GM23338 (cell line): ENCODE results near the gene ENTHD1. TPM values are rescaled to one million over a fixed set of nuclear protein-coding genes. Genes with fewer than 3 reads are reported as not detected.

ENCODE experiments used
- ATAC-seq: fragments of 200-7000 bp; cut with Tn5 transposase; 3 replicates; pipeline ENCODE4 v1.9.1; 2020
- DNase-seq: peaks from one replicate; pipeline ENCODE4 v3.0.0-alpha.2; 2015; ENCODE audit warnings: low spot score
- H2AFZ ChIP-seq: fragments of 200-600 bp; sonication (generic); 2 replicates; pipeline ENCODE4 v1.8.0; 2016; ENCODE audit warnings: antibody characterized with exemption, mild to moderate bottlenecking, moderate library complexity
- H3F3A ChIP-seq: fragments of 200-600 bp; sonication (generic); replicated peaks from 2 replicates; pipeline ENCODE4 v1.8.0; 2017; ENCODE audit warnings: antibody characterized with exemption, mixed run types, low read depth
- H3K27ac ChIP-seq: fragments of 200-600 bp; sonication (generic); 2 replicates; pipeline ENCODE4 v1.6.1; 2016; ENCODE audit warnings: low read depth
- H3K27me3 ChIP-seq: fragments of 200-600 bp; sonication (generic); 2 replicates; pipeline ENCODE4 v1.8.0; 2016; ENCODE audit warnings: mild to moderate bottlenecking, mixed run types, moderate library complexity; ENCODE audit not compliant: insufficient read depth
- H3K36me3 ChIP-seq: fragments of 200-600 bp; sonication (generic); 2 replicates; pipeline ENCODE4 v1.8.0; 2016; ENCODE audit warnings: mild to moderate bottlenecking; ENCODE audit not compliant: insufficient read depth
- H3K4me1 ChIP-seq: fragments of 200-600 bp; sonication (generic); 2 replicates; pipeline ENCODE4 v1.8.0; 2016; ENCODE audit warnings: mild to moderate bottlenecking, moderate library complexity; ENCODE audit not compliant: insufficient read depth
- H3K4me2 ChIP-seq: fragments of 200-600 bp; sonication (generic); 2 replicates; pipeline ENCODE4 v1.7.1; 2017; ENCODE audit warnings: mixed run types
- H3K4me3 ChIP-seq: fragments of 200-600 bp; sonication (generic); 2 replicates; pipeline ENCODE4 v1.6.1; 2016; ENCODE audit warnings: mixed run types
- H3K79me2 ChIP-seq: fragments of 200-600 bp; sonication (generic); replicated peaks from 2 replicates; pipeline ENCODE4 v1.8.0; 2017; ENCODE audit warnings: mild to moderate bottlenecking; ENCODE audit not compliant: insufficient read depth
- H3K9me2 ChIP-seq: fragments of 200-600 bp; sonication (generic); 2 replicates; pipeline ENCODE4 v1.8.0; 2017; ENCODE audit not compliant: insufficient read depth
- H4K20me1 ChIP-seq: fragments of 200-600 bp; sonication (generic); replicated peaks from 2 replicates; pipeline ENCODE4 v1.8.0; 2017; ENCODE audit warnings: mild to moderate bottlenecking; ENCODE audit not compliant: insufficient read depth
- H3K27ac Mint-ChIP-seq: 2 replicates; pipeline ENCODE4 v1.8.0; 2020; ENCODE audit warnings: inconsistent platforms, mild to moderate bottlenecking, moderate library complexity, mixed read lengths
- H3K27me3 Mint-ChIP-seq: 3 replicates; pipeline ENCODE4 v1.8.0; 2022; ENCODE audit warnings: low read depth, mild to moderate bottlenecking, moderate library complexity, mixed read lengths, inconsistent platforms; ENCODE audit not compliant: insufficient read depth, poor library complexity
- H3K36me3 Mint-ChIP-seq: 3 replicates; pipeline ENCODE4 v1.8.0; 2021; ENCODE audit warnings: low read depth, mild to moderate bottlenecking, inconsistent platforms, moderate library complexity, mixed read lengths
- H3K4me1 Mint-ChIP-seq: 3 replicates; pipeline ENCODE4 v1.8.0; 2020; ENCODE audit warnings: mild to moderate bottlenecking, inconsistent platforms, mixed read lengths
- H3K4me3 Mint-ChIP-seq: 3 replicates; pipeline ENCODE4 v1.8.0; 2021; ENCODE audit warnings: moderate library complexity, mild to moderate bottlenecking, inconsistent platforms, mixed read lengths
- H3K9me3 Mint-ChIP-seq: 3 replicates; pipeline ENCODE4 v1.8.0; 2020; ENCODE audit warnings: moderate library complexity, mild to moderate bottlenecking, inconsistent platforms, mixed read lengths
- CREB1 ChIP-seq: fragments of 250-450 bp; sonication (Bioruptor Pico); IDR thresholded peaks from 2 replicates; pipeline ENCODE4 v1.5.0; 2020; ENCODE audit warnings: low read depth, mild to moderate bottlenecking, moderate library complexity
- CTCF ChIP-seq, 2 experiments: fragments of 200-600 bp in 1 of 2; sonication (generic) in 1 of 2; conservative IDR thresholded peaks; 2 replicates each; pipeline versions ENCODE4 v1.5.1 to v1.6.1; 2016 to 2017; ENCODE audit warnings: antibody characterized with exemption in 2 of 2, low read depth in 2 of 2, mild to moderate bottlenecking in 2 of 2, moderate library complexity in 1 of 2
- EZH2 ChIP-seq: fragments of 200-600 bp; sonication (generic); IDR thresholded peaks from one replicate; pipeline ENCODE4 v1.8.0; 2017; ENCODE audit warnings: antibody characterized with exemption, mild to moderate bottlenecking, low read depth; ENCODE audit not compliant: unreplicated experiment
- EZH2phosphoT487 ChIP-seq: fragments of 200-600 bp; sonication (generic); IDR thresholded peaks from one replicate; pipeline ENCODE4 v1.8.1; 2018; ENCODE audit warnings: antibody characterized with exemption; ENCODE audit not compliant: unreplicated experiment
- POLR2AphosphoS5 ChIP-seq: IDR thresholded peaks from 2 replicates; pipeline ENCODE4 v1.6.1; 2016; ENCODE audit warnings: antibody characterized with exemption, low read depth
- REST ChIP-seq: IDR thresholded peaks from one replicate; pipeline ENCODE4 v1.6.1; 2018; ENCODE audit warnings: antibody characterized with exemption; ENCODE audit not compliant: unreplicated experiment
- ZNF114 ChIP-seq: fragments of 250-450 bp; sonication (Bioruptor Pico); IDR thresholded peaks from 2 replicates; pipeline ENCODE4 v1.5.0; 2020; ENCODE audit warnings: mild to moderate bottlenecking, moderate library complexity
- ZNF462 ChIP-seq: fragments of 250-450 bp; sonication (Bioruptor Pico); IDR thresholded peaks from 2 replicates; pipeline ENCODE4 v1.5.0; 2020; ENCODE audit warnings: mild to moderate bottlenecking, moderate library complexity
- polyA plus RNA-seq: library from polyadenylated mRNA; unstranded; fragments of >200 nt; fragmentation: Nextera tagmentation; extraction: Ambion mirVana; gene quantifications from 2 replicates; pipeline ENCODE4 v1.2.1, GENCODE V29; 2016
- total RNA-seq: library from RNA; depleted of rRNA; stranded (reverse); fragments of >200 nt; shearing (Covaris generic); gene quantifications from 2 replicates; pipeline ENCODE4 v1.2.3, GENCODE V29; 2014

The ENTHD1 gene
- total and polyA plus RNA-seq, 2 experiments from 2014 or later = not detected

GRCh38 chr22:39895682-39896081, 2.1 kb upstream of the ENTHD1 start (continued):
- TF ChIP-seq CTCF (conservative IDR thresholded peaks at IDR 0.05; ENCODE audit: low read depth in 2 of 2) = no peak
- TF ChIP-seq CREB1 (CRISPR knock-in tag) = no peak
- TF ChIP-seq EZH2phosphoT487 = no peak

GRCh38 chr22:39894554-39895092, 1.1 kb upstream of the ENTHD1 start:
- no peaks in the 10 kb centered on the region for H3K36me3 Mint-ChIP-seq
- no peaks in the 10 kb centered on the region for H3K4me1 ChIP-seq
- no peaks in the 10 kb centered on the region for H3F3A ChIP-seq
- H3K4me3 ChIP-seq = no peak overlapping the region
- no peaks in the 10 kb centered on the region for H3K9me3 Mint-ChIP-seq
- no peak overlapping the region for H3K27ac Mint-ChIP-seq
- DNase-seq (no peak), ATAC-seq (no peak)
- H3K9me2 ChIP-seq = peaks cover 17% of the 10 kb centered on the region
- no peaks in the 10 kb centered on the region for H3K79me2 ChIP-seq
- no peaks in the 10 kb centered on the region for H3K27me3 Mint-ChIP-seq
- no peak overlapping the region for H3K4me3 Mint-ChIP-seq
- H3K4me1 Mint-ChIP-seq = peaks cover 5% of the 10 kb centered on the region; the same call in 2 of the 3 replicates
- H3K27ac ChIP-seq = no peak overlapping the region
- H3K36me3 ChIP-seq = no peaks in the 10 kb centered on the region
- no peak overlapping the region for H2AFZ ChIP-seq
- H4K20me1 ChIP-seq = no peaks in the 10 kb centered on the region; the same call in none of the 2 replicates
- H3K4me2 ChIP-seq = no peak overlapping the region
- no peaks in the 10 kb centered on the region for H3K27me3 ChIP-seq
- no peak for TF ChIP-seq CTCF (conservative IDR thresholded peaks at IDR 0.05; ENCODE audit: low read depth in 2 of 2)
- TF ChIP-seq ZNF462 = no peak
- TF ChIP-seq EZH2 = no peak
- no peak for TF ChIP-seq POLR2AphosphoS5
- TF ChIP-seq ZNF114 = no peak
- no peak for TF ChIP-seq REST
